Left kidney (tissue), 8 donors: Measurements from ENCODE around the gene MST1R. TPM values are rescaled to one million over a fixed set of nuclear protein-coding genes. Genes with fewer than 3 reads are reported as not detected.
"Not testable (repeated sequence)": the region's sequence is repeated elsewhere in the genome, so short reads cannot be mapped to it uniquely, and the experiment has no call there.

Experiments
- DNase-seq: peaks from one replicate; pipeline ENCODE4 v3.0.0-alpha.2; 2013
- long read RNA-seq, 8 donors: transcript quantifications; one replicate each; lab custom pipeline, GENCODE V29; 2026
- polyA plus RNA-seq: library from polyadenylated mRNA; unstranded; fragments of 120-200 nt; gene quantifications from one replicate; pipeline ENCODE4 v1.2.1, GENCODE V29; 2013; ENCODE audit not compliant: insufficient read length

Gene MST1R
- 2.8 TPM for polyA plus RNA-seq
- long read RNA-seq, donor 1, result 0 reads
- long read RNA-seq, donor 2, result 0 reads
- long read RNA-seq, donor 3, result 0 reads
- long read RNA-seq, donor 4, result 0 reads
- long read RNA-seq, donor 5, result 0 reads
- long read RNA-seq, donor 6, result 0 reads
- long read RNA-seq, donor 7, result 0 reads
- long read RNA-seq, donor 8, result 0 reads

DNA sequence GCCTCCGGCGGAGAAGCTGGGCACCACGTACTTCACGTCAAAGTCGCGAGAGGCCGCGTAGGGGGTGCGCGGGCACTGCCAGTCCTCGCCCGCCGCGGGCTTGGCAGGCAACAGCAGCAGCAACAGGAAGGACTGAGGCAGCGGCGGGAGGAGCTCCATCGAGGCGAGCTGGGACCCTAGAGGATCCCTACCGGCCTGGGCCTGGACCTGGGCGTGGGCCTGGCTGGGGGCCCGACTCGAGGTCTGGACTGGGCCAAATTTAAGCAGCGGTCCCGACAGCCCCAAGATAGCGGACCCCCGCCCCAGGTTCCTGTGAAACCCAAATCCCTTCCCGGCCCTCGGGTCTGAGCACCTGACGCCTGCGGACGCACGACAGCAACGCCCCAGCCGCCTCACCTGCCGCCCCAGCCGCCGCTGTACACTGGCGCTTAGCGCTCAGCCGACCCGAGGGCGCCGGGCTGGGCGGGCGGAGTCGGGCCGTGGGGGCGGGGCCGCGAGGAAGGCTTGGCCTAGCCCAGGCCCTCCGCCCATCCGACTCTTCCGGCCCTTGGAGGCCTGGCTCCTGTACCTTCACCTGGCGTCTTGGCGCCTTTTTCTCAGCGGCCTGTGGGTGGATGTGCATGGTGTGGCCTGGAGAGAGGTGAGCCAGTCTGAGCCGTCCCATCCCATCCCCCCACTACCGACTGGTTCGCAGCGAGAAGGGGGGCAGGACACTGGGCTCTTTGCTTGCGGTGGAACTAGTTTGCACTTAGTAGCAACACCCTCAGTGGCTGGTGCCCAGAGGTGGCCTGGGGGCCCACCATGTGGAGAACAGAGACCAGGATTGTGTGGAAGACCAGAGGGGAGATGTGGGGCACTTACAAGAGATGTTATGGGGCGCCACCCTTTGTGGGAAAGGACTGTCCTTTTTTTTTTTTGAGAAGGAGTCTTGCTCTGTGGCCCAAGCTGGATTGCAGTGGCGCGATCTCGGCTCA is at the start of gene MST1R:
TSS of gene MST1R (minus strand) at position 423 of the 974 bp plus-strand sequence. CDS start at position 159, 264 bp downstream.
- DNase-seq, result peak; percentile 76

DNA sequence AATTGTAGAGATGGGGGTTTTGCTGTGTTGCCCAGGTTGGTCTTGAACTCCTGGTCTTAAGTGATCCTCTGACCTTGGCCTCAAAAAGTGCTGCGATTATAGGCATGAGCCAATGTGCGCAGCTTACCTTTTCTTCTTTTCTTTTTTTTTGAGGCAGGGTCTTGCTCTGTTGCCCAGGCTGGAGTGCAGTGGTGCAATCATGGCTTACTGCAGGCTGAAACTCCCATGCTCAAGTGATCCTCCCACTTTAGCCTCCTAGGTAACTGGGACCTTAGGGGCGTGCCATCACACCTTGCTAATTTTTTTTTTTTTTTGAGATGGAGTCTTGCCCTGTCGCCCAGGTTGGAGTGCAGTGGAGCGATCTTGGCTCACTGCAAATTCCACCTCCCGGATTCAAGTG is 49.3 kb upstream of the MST1R start:
- DNase-seq, result no peak

DNA sequence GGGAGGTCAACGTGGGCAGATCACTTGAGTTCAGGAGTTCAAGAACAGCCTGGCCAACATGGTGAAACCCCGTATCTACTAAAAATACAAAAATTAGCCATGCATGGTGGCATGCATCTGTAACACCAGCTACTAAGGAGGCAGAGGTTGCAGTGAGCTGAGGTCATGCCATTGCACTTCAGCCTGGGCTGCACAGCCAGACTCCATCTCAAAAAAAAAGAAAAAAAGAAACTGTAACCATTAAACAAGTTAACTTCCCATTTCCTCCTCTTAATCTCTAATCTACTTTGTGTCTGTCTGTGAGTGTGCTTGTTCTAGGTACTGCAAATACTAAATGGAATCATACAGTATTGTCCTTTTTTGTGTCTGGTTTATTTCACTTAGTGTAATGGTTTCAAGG is 39.0 kb upstream of the MST1R start:
- no peak for DNase-seq

DNA sequence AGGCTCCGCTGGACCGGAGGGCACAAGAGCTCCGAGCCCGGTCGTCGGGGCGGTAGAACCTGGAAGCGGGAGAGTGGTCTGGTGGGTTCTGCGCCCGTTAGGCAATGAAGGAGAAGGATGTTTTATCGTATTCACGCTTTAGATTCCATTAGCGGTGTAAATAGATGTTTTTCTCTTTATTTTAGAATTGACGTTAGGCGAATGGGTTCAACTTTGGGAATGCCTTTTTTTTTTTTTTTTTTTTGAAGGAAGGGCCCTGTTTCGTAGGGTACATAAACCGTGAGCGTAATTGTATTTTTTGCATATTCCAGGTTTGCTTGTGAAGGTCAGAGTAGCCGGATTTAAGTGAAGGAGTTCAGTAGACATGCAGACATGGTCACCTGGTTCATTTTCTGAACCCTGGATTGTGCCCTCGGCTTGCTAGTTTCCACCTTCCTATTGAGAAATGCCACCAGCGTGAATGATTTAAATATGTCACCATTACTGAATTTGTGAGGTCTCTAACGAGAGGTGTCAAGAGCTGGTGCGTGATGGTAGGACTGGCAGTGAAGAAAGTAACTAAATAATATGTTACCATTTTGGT is 37.1 kb upstream of the MST1R start:
- DNase-seq, result no peak

DNA sequence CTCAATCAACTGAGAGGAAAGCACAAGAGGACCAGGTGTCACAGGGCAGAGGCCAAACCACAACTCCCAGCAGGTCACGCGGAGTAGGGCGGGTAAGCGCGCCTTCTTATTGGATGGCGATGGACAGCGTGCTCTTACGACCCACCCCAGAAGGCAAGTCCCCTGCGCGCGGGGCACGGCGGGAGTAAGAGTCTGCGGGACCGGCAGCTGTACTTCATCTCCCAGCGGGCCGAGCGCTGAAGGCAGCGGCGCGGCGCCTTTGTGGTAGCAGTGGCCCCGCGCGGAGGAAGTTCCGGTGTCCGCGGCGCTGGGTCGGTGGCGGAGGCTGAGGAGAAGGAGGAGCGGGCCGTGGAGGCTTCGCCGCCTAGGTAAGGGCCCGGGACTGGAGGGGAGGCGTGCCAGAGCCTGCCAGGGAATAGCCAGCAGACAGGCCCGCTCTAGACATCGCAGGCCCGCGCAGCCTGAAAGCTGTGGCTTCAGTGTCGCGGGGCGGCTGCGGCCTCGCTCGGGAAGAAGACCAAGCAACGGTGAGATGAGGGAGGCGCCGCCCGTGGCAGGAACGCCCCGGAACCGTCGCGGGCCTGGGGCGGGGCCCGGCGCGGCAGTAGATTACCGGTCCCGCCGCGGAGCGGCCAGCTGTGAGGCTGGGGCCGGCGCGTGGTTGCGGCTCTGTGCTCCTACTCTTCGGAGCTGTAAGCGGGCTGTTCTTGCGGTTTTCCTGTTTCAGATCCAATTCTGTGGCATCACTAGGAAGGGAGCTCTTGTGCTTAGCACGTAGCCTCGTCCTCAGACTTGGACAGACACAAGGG is 36.4 kb upstream of the MST1R start, which contains the start of gene RBM6:
TSS of gene RBM6 (plus strand) at position 293 of the 809 bp plus-strand sequence. CDS start 22,492 bp downstream, outside the sequence.
- peak; percentile 95 for DNase-seq

DNA sequence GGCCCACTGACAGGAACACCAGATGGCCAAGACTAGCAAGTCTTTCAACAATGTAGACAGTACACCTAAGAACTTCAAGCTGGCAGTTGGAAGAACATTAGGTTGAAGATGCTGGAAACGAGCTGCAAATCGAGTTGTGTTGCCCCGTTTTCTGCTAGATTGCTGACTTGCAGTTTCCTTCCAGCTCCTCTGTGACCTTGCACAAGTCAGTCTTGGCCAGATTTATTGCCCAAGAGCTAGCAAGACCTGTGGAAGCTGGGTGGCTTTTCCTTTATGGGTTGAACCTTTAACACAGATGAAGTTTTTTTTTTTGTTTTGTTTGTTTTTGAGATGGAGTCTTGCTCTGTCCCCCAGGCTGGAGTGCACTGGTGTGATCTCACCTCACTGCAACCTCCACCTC is 33.4 kb upstream of the MST1R start:
- no peak for DNase-seq

DNA sequence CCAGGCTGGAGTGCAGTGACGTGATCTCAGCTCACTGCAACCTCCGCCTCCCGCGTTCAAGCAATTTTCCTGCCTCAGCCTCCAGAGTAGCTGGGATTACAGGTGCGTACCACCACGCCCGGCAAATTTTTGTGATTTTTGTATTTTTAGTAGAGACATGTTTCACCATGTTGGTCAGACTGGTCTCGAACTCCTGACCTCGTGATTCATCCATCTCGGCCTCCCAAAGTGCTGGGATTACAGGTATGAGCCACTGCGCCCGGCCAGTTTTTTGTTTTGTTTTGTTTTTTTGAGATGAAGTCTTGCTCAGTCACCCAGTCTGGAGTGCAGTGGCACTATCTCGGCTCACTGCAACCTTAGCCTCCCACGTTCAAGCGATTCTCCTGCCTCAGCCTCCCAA is 28.6 kb upstream of the MST1R start:
- DNase-seq, result not testable (repeated sequence)

DNA sequence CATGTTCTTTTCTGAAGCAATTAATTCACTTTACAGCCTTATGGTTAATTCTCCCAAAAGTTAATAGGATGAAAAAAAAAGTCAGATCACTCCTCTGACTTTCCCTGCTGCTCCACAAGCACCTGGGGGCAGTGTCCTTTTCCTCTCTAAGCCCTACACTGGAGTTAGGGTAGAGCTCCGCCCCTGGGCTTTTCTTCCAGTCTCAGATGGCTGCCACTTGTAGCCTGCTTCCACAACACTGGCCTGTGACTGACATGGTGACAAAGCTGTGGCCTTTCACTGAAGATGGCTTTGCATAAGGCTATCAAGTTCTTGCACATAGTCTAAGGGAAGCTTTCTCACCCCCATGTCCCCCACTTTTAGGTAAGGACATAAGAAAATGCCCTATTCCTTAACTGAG is 27.2 kb upstream of the MST1R start:
- DNase-seq, result peak; percentile 53

DNA sequence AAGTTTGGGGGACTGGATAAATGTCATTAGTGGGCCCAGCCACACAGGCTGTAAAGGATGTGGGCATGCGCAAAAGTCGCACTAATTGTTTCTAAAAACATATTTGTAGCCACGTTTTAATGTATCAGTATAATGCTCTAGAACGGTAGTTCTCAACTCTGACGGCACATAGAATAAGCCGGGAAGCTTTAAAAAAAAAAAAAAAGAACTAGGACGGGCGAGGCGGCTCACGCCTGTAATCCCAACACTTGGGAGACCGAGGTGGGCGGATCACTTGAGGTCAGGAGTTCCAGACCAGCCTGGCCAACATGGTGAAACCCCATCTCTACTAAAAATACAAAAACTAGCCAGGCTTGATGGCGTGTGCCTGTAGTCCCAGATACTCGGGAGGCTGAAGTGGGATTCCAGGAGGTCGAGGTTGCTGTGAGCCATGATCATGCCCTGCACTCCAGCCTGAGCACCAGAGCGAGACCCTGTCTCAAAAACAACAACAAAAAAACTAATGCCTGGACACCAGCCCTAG is 26.6 kb upstream of the MST1R start:
- no peak for DNase-seq

DNA sequence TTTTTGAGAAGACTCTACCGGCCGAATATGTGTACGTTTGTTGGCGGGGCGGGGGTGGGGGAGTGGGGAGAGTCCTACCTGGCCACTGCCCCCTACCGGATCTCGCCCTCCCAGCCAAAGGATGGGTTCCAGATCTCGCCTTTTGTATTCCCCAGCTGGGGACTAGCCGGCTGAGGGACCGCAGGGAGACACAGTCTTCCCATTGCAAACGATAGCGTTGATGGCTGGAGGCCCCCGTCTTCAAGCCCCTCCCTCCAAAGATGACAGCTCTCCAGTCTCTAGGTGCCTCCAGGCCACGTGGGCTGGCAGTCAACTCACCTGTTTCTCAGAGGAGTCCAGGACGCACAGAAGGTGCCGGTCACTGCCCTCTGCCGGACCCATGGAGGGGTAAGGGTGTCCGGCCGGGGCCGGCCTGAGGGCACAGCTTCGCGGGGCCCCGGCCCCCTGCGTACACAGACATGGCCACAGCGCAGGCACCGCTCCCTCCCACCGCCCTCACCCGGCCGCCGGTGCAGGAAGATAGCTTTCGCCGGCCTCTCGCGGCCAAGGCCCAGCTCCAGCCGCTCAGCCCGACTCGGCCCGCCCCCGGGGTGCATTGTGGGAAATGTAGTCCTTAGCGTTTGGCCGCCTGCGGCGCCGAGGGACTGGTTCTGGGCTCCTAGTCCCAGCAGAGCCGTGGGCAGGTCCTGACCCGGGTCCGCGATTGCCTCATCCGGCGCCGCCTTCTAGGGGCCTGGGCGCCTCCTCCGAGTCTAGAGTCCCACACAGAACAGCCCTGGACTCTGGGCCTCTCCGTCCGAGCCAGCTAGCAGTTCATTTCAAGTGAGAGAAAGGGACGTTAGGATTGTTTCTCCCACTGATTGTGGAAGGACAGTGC is 25.9 kb upstream of the MST1R start, which contains the start of gene MON1A:
TSS of gene MON1A (minus strand) at position 521 of the 877 bp plus-strand sequence. CDS start 16,465 bp downstream, outside the sequence.
- peak; percentile 91 for DNase-seq

DNA sequence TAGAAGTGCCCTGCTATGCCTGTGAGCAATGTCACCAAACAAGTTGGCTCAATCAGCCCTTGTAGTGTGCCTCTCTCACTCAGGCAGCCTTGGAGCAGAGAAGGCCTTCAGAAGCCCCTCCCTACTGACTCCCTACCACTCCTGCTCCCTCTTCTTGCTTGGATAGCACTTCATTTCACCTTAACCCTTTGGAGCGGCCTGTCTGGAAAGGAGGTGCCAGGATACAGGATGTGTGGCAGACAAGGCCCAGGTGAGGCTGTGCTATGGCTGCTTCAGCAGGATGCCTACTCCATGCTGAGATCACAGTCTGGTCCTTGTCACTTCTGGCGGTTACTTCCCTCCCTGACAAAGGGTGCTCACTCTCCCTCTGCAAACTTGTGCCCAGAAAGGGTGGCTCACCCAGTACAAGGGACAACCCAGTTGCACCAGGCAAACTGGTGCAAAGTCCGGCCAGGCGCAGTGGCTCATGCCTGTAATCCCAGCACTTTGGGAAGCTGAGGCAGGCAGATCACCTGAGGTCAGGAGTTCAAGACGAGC is 24.9 kb upstream of the MST1R start:
- no peak for DNase-seq

DNA sequence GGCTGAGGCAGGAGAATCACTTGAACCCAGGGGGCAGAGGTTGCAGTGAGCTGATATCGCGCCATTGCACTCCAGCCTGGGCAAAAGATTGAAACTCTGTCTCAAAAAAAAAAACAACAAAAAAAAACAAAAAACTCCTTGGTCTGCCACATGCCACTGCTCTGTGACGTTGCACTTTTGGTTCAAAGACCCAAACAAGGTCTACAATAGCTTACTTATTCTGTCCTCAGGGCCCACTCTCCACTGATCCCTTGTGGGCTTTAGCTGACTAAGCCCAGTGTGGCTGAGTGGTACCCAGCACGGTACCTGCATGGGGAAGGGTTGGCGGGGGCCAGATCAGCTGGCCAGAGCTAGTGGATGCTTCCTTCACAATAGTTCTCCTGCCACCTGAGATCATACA is 24.1 kb upstream of the MST1R start:
- no peak for DNase-seq

DNA sequence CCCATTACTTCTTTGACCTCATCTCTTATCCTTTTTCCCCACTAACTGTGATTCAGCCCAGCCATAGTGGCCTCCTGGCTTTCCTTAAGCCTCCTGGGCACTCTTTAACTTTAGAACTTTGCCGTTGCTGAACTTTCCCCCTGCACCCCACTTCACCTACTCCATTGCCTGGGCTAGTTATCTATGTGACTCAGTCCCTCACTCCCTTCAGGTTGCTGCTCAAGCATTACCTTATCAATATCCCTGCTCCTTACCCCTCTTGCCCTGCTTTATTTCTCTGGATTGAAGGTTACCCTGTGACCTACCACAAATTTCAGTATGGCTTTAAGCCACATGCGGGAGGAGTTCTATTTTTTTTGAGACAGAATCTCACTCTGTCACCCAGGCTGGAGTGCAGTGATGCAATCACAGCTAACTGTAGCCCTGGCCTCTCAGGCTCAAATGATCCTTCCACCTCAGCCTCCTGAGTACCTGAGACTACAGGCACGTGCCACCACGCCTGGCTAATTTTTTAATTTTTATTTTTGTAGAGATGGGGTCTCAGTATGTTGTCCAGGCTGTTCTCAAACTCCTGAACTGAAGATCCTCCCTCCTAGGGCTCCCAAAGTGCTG is 22.6 kb upstream of the MST1R start:
- no peak for DNase-seq

DNA sequence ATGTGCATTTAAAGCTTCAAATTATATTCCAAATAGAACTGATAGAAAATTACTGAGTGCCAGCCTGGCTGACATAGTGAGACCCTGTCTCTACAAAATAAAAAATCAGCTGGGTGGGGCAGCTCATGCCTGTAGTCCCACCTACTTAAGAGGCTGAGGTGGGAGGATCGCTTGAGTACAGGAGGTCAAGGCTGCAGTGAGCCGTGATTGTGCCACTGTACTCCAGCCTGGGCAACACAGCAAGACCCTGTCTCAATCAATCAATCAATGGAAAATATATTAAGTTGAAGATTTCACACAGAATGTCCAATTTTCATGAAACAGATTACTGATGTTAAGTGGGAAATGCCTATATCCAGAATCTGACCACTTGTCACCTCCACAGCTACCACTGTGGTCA is 21.8 kb upstream of the MST1R start:
- DNase-seq, result no peak

DNA sequence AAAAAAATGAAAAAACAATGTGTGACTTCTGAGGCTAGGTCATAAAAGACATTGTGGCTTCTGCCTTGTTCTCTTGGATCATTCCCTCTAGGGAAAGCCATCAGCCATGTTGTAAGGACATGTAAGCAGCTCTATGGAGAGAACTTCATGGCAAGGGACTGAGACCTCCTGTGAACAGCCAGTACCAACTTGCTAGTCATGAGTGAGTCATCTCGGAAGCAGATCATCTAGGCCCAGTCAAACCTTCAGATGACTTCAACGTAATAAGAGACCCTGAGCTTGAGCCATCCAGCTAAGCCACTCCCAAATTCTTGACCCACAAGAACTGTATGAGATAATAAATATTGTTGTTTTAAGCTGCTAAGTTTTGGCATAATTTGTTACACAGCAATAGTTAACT is 21.0 kb upstream of the MST1R start:
- no peak for DNase-seq

DNA sequence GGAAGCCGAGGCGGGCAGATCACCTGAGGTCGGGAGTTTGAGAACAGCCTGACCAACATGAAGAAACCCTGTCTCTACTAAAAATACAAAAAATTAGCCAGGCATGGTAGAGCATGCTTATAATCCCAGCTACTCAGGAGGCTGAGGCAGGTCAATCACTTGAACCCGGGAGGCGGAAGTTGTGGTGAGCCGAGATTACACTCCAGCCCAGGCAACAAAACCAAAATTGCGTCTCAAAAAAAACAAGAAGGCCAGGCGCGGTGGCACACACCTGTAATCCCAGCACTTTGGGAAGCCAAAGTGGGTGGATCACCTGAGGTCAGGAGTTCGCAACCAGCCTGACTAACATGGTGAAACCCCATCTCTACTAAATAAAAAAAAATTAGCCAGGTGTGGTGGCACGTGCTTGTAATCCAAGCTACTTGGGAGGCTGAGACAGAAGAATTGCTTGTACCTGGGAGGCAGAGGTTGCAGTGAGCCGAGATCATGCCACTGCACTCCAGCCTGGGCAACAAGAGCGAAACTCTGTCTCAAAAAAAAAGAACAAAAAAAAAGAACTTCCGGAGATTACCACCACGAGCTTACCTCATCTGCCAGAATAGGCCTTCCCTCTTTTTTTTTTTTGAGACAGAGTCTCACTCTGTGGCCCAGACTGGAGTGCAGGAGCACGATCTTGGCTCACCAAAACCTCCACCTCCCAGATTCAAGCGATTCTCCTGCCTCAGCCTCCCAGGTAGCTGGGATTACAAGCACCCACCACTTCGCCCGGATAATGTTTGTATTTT is 14.3 kb upstream of the MST1R start:
- not testable (repeated sequence) for DNase-seq

DNA sequence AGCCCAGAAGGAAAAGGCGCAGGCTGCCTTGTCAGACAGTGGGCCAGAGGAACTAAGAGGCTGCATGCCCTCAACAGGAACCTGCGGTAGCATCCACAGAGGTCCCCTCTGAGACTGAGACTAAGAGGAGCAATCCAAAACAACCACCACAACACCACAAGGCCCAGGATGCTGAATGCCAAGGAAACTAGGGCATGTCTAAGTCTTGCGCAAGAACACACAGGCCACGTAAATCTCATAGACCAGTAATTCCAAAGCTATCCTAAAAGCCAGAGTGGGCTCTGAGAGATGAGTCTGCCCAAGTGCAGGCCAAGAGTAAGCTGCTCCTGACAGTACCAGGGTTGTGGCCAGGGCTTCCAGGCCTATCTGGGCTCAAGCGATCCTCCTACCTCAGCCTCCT is 13.0 kb upstream of the MST1R start:
- no peak for DNase-seq

DNA sequence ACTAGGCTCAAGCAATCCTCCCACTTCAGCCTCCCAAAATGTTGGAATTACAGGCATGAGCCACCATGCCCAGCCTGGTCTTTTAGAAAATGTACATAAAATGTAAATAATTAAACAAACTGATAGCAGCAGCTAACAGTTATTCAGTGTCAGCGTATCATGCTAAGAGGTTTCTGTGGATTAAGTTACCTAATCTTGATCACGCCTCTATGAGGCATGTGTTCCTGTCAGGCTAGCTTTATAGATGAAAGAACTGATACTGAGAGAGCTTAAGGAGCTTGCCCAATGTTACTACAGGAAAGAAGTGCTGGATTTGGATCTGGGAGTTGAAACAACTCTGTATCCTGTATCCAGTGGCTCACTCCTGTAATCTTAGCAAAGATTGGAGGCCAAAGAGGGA is 11.2 kb upstream of the MST1R start:
- no peak for DNase-seq

DNA sequence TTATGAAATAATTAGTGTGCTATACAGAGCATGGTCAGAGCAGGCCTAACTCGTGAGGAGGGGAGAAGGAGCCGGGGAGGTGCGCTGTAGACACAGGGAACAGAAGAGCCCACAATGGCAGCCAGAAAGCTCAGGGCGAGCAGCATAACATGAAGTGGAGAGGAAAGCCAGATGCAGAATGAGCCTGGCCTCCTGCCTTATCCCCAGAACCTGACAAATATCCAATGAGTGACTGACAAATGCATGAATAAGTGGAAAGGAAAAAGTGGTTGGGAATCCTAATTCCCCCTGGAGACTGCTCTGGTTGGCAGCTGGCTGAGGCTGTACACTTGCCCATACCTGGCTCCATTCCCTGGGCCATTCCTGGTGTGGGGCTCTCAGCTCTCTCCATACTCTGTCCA is 9.2 kb upstream of the MST1R start:
- no peak for DNase-seq
